GM21576 (cell line): ENCODE measurements around the gene SLC4A1AP.
"Not testable (repeated sequence)": the region's sequence is repeated elsewhere in the genome, so short reads cannot be mapped to it uniquely, and the experiment has no call there.

ENCODE experiments used
- ATAC-seq: cut with Tn5 transposase; IDR thresholded peaks from one replicate; pipeline ENCODE4 v1.9.1; 2021; ENCODE audit warnings: mild to moderate bottlenecking, moderate library complexity; ENCODE audit not compliant: unreplicated experiment

Gene SLC4A1AP, protein sequence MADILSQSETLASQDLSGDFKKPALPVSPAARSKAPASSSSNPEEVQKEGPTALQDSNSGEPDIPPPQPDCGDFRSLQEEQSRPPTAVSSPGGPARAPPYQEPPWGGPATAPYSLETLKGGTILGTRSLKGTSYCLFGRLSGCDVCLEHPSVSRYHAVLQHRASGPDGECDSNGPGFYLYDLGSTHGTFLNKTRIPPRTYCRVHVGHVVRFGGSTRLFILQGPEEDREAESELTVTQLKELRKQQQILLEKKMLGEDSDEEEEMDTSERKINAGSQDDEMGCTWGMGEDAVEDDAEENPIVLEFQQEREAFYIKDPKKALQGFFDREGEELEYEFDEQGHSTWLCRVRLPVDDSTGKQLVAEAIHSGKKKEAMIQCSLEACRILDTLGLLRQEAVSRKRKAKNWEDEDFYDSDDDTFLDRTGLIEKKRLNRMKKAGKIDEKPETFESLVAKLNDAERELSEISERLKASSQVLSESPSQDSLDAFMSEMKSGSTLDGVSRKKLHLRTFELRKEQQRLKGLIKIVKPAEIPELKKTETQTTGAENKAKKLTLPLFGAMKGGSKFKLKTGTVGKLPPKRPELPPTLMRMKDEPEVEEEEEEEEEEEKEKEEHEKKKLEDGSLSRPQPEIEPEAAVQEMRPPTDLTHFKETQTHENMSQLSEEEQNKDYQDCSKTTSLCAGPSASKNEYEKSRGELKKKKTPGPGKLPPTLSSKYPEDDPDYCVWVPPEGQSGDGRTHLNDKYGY

DNA sequence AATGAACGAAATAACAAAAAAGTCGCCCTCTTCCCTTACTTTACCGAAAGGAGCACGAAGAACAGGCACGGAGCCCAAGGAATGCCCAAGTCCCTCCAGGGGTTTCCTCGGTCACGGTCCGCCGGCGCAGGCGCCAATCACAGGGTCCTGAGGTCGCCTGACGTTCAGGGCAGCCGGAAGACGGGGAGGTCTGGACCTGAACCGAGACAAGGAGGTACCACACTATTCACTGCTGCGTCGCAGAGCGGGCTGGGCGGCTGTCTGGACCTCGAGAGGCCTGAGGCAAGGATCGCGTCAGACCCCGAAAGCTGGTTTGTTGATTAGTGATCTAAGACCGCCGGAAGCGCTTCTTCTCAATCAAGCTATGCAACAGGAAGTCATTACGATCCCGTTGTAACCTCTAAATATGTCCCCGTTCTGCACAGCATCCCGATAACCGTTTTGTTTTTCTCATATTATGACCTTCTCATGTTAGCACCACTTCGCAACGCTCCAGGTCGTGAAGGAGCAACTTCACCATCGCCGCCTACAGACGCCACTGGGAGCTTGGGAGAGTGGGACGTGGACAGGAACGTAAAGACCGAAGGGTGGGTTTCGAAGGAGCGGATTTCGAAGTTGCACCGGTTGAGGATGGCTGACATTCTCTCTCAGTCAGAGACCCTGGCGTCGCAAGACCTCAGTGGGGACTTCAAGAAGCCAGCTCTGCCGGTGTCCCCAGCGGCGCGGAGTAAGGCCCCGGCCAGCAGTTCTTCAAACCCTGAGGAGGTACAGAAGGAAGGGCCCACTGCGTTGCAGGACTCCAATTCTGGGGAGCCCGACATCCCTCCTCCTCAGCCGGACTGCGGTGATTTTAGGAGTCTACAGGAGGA, at the start of gene SLC4A1AP, which contains the start of gene SUPT7L:
TSS of gene SLC4A1AP (plus strand) at position 605 of the 869 bp plus-strand sequence. CDS start at position 631, 26 bp downstream.
TSS of gene SUPT7L (minus strand) at position 330 of the 869 bp plus-strand sequence. CDS start 1,422 bp downstream, outside the sequence.
- ATAC-seq = peak; percentile 66

DNA sequence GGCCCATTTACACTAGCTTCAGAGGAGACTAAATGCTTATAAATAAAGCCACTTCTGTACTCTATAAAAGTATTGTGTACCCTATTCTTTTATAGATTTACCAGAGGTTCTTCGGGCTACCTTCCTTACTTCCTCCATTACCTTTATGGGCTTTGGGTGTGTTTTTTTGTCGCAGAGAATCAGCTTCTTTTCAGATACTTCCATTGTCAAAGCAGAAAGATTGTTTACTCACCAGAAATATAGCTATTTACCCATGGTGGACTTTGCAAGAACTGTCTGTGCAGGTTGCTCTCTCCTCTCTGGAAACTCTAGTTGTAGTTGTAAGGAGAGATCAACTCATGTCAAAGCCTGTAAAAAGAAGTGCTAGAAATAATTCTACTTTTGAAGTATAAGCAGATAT, 49.7 kb upstream of the SLC4A1AP start:
- no peak for ATAC-seq

DNA sequence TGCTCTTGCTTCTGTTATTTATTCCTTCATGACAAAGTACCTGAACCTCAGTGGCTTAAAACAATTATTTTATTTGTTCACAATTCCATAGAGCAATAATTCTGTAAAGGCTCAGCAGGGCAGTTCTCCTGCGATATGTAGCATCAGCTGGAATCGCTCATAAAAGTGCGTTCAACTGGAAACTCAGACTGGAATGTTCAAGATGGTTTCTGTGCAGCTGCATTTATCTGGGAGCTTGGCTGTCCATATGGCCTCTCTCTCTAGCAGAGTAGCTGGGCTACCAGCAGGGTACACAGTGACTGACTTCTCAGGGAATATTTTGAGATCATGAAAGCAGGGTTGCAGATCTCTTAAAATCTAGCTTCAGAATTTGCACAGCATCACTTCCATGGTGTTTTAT, 48.4 kb upstream of the SLC4A1AP start:
- ATAC-seq = no peak

DNA sequence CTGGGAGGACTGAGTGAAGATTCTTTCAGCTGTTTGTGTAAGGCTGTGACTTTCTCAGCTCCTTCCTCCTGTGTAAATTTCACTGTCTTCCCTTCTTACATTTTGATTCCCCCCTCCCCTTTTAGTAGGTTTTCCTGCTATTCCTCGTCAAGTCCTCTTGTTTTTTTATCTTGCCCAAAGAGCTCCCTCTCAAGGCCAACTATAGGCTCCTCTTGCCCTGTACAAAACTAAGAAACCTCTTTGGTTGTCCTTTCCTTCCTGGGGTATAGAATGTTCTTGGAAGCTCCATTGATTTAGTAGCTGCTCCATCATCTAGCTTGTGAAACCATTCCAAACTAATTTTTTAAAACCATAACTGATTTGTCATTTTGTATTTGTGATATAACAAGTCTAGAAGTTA, 42.2 kb upstream of the SLC4A1AP start:
- no peak for ATAC-seq

DNA sequence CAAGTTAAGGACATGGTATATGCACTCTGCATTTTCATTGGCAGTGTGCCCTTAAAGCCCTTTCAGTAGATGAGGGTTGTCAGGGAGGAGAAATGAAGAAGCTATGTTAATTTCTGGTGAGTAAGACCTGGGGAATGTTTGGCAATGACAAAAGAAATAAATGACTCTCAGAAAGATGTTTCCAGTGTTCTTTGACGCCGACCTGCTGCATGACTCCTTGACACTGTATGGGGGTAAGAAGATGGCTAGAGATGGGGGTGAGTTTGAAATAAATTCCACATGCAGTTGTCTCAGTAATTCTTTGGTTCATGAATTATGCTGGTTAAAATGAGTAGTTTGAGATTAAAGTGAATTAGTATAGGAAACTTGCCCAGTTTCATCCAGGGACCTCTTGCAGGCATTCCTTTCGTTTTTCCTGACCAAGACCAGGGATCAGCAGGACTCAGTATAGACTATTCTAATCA, 40.7 kb upstream of the SLC4A1AP start:
- no peak for ATAC-seq

DNA sequence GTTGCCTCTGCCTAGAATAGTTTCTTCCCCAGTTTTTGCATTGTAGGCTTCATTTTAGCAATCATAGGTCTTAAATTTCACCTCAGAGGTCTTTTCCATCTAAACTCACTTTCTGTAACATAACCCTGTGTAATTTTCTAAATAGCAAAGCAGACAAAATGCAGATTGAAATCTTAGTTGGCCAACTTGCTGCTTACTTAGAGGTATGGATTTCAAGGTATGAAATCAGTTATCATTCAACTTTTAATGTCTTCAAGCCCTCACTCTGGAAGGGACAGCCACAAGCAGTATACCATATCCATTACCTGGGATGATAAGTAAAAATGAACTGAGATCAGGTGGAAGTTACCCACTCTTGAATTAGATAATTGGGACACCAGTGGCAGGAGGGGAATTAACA, 38.7 kb upstream of the SLC4A1AP start:
- ATAC-seq = no peak

DNA sequence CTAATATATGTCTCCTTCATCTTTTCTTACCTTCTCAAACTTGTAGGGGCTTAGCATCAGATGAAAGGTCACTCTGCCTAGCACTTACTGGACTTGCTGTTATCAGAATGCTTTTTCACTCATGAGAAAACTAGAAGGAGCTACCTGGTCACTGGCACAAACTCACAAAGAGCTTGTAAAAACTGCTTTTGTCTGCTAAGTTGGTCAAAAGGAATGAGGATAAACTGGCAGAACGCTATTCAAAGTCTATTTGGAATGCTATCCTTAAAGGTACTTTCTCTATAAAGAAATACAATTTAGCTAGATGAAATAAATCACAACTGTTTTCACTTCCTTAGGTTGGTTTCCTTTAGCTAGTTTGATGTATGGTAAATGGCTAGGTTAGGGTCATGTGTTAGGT, 37.4 kb upstream of the SLC4A1AP start:
- ATAC-seq = not testable (repeated sequence)

DNA sequence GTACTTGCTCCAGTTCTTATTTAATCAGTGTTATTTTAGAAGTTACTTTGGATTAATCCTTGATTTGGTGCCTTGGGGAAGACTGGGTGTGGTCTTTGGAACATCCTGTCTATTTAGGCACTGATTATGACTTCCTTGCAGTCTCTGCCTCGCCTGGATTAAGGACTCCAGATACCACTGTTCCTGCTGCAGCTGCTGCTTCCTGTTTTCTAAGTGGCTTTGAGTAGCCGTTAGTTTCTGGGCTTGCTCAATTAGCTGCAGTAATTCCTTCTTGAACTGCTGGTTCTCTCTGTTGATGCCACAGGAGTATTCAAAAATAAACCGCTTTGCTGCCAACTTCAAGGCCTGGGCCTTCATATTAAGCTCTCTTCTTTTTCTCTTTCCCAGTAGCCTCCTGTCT, 36.8 kb upstream of the SLC4A1AP start:
- not testable (repeated sequence) for ATAC-seq

DNA sequence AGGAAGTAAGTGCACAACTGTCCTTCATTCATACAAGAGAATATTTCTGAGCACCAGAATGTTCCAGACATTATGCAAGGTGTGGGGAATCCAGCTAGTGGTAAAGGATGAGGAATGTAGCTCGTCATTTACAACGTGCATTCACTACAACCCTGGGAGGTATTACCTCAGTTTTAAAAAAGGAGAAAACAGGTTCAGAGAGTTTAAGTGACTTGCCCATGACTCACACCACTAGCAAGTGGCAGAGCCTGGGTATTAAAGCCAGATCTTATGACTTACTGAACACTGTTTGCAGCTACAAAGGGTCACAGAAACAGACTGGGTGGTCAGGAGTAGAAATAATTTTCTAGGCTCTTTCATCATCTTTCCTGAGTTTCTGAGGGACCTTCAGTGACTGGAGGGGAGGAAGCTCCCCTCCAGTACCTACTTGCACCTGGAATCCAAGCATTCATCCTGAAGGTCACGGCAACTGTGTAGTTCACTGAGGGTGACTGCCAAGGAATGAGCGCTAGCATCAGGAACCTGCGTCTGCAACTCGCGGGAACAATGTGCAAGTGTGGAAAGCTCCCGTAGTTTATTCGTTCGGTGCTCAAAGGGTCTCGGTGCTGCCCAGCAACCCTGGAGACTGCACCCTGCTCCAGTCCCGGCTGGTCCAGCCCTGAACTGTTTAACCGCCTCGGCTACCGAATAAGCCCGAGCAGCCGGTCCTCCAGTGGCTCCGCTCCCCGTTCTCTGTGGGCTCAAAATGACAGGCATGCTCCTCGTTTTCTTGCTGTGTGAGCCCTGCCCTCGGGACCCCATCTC, 35.5 kb upstream of the SLC4A1AP start:
- ATAC-seq = peak; percentile 16

DNA sequence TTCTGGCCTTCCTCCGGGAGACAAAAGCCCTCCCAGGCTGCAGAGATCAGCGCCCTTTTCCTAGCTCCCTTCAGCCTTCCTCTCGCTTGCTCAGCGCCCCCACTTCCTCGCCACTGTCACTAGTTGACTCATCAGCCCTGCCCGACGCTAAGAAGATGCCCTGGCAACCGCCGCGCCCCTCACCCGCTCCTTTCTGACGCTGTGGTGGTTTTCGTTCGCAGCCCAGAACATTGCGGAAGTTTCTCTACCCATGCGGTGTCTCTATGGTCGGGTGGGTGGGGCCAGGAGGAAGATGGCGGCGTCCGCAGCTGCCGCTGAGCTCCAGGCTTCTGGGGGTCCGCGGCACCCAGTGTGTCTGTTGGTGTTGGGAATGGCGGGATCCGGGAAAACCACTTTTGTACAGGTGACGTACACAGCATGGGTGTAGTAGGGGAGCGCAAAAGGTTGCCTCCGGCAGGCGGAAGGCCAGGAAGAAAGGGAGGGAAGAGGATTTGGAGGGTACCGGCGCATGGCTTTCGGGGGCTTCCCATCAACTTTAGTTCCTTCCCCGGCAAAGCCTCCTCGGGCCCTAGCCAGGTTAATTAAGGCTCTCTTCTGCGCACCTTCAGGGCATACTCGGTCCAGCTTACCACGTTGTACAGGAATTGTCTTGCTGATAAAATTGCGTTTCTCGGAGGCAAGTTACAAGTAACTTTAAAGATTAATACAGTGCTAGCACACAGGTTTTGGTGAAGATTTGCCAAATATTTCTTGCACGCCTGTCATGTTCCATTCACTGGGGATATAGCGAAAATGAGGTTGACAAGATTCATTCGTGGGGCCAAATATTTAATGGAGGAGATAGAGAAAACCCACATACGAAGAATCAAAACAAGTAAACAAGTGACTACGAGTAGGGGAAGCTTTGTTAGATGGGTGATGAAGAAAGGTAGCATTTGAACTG, 34.7 kb upstream of the SLC4A1AP start, which contains the start of the genes CCDC121 and GPN1:
TSS of gene CCDC121 (minus strand) at position 246 of the 943 bp plus-strand sequence. CDS start 1,213 bp downstream, outside the sequence.
TSS of gene GPN1 (plus strand) at position 284 of the 943 bp plus-strand sequence. CDS start at position 293, 9 bp downstream.
- peak; percentile 96 for ATAC-seq

DNA sequence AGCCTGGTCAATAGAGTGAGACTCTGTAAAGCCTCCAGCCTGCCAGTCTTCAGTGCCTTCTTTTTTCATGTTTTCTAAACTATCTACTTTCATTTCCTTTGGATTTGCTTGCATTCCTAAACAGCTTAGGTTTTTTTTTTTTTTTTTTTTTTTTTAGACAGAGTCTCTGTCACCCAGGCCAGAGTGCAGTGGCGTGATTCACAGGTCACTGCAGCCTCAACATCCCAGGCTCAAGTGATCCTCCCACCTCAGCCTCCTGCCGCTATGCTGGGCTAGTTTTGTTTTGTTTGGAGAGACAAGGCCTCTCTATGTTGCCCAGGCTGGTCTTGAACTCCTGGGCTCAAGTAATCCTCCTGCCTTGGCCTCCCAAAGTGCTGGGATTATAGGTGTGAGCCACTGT, 33.4 kb upstream of the SLC4A1AP start:
- ATAC-seq = not testable (repeated sequence)

DNA sequence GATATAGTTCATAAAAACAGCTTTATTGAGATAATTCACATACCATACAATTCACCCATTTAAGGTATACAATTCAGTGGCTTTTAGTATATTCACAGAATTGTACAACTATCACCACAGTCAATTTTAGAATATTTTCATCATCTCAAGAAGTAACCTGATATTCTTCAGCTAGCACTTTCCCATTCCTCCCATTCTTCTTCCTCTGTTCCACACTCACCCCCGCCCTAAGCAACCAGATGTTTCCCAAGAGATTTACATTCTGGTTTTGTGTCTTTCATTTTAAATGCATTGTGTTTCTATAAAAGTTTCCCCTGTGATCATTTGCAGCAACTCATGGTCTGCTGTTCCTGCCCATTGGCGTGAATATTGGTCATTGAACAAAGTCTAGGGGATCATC, 29.4 kb upstream of the SLC4A1AP start:
- ATAC-seq = no peak

DNA sequence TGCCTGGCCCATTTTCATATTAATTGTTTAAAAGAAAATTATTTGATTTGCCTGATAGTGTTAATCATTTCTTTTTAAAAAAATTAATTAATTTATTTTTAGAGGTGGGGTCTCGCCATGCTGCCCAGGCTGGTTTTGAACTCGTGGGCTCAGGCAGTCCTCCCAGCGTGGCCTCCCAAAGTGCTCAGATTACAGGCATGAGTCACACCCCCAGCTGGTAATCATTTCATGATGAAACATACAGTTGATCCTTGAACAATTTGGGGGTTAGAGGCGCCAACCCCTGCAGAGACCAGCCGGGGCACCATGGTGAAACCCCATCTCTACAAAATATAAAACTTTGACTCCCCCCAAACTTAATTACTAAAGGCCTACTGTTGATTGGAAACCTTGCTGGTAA, 26.9 kb upstream of the SLC4A1AP start:
- ATAC-seq = no peak

DNA sequence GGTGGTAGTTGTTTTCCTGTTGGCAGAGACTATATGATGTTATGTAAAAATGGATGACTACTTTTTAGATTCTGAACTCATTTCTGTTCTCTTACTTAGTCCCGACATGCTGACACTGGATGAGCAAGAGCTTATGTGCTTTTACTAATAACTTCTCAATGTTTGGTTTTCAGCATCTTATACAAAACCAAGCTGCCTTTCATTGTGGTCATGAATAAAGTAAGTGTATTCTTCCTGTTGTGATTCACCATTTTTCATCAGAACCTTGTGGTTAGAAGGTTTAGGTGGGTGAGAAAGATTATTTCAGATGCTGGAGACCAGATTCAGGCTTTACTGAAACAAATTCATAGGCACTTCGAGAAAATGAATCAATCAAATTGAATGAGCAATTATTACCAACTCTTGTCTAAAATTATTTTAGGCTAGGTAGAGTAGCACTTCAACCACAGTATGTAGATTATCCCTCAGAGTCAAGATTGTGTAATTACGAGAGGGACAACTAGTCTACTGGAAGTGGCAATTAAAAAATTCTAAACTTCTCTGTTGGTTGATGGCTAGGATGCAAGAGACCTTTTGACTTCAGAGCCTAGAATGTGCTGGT, 25.6 kb upstream of the SLC4A1AP start:
- ATAC-seq = no peak

DNA sequence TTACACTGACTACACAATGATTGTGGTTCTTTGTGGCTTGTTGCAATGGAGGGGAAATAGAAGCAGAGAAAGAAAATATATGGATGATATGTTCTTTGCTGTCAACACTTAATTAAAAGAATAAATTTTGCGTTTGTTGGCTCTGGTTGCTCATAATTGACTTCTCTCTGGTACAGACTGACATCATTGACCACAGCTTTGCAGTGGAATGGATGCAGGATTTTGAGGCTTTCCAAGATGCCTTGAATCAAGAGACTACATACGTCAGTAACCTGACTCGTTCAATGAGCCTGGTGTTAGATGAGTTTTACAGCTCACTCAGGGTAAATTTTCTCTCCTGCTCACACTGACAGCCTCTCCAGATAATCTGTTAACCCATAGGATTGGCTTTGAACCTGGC, 25.0 kb upstream of the SLC4A1AP start:
- no peak for ATAC-seq

DNA sequence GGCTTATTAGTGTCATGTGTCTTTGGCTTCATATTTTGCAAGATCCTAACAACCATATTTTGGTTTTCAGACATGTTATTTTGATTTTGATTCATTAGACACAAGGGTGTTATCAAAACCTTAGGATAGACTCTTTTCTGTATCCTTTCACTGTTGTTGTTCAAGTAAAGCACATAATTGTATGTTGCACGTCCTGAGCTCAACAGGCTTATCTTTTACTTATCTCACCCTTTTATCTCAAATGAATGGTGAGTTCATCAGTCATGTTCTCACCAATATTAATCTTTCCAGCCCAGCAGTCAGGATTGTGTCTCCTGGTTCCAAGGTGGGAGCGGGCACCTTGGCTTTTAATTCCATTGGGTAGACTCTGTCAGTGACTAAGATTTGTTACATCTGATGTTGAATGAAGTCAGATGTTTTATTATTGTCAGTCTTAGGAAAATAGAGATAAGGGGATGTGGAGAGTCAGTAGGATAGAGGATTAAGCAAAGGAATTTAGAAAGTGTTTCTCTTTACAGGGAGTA, 22.9 kb upstream of the SLC4A1AP start:
- ATAC-seq = no peak

DNA sequence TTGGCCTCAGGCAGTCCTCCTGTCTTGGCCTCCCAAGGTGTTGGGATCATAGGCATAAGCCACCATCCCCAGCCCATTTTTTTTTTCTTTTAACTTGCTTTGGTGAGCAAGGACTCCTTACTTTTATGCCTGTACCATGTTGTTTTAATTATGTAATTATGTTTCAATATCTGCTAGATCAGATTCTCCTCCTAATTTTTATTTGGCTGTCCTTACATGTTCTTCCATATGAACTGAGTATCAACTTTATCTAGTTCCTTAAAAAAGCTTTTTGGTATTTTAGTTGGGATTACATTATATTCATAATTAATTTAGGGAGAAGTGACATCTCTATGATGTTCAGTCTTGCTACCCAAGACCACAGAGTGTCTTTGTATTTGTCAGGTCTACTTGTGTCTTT, 18.5 kb upstream of the SLC4A1AP start:
- no peak for ATAC-seq

DNA sequence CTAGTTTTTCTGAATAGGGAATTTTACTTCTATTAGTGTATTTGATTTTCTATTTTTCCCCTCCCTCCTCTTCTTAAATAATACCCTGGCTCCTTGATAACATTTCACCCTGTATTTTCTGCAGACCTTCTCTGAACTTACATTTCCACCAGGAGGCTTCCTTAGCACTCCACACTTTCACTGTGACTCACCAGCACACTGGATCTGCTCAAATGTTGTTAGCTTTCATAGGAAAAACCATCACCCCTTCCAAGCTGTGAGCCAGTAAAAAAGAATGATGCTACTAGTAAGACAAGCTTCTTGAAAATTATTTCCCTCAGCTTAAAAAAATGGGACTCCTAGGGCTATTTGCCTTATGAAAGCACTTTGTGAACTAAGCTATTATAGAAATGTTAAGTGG, 16.4 kb upstream of the SLC4A1AP start:
- no peak for ATAC-seq
